K562 (cell line): ENCODE measurements around the gene CD46. TPM values are rescaled to one million over a fixed set of nuclear protein-coding genes. Genes with fewer than 3 reads are reported as not detected.

ENCODE experiments used
- ATAC-seq: fragments of 200-7000 bp; cut with Tn5 transposase; 3 replicates; pipeline ENCODE4 v1.9.1; 2020; ENCODE audit warnings: moderate library complexity
- BruUV-seq: library from RNA; stranded (reverse); fragments of 400-500 nt; replicated peaks from 2 replicates; lab custom pipeline; 2021; lab: Mats Ljungman, UMichigan
- CTCF ChIA-PET: fragments of 300-600 bp; formaldehyde crosslinking; extraction: SDS; loops from one replicate; lab custom pipeline; 2021; ENCODE audit warnings: low intra/inter-chr PET ratio; lab: Yijun Ruan, JAX
- POLR2A ChIA-PET: fragments of 300-600, 350-650 bp; sonication (Branson Sonifier 250); formaldehyde crosslinking; extraction: SDS; loops from one replicate; lab custom pipeline; 2021; ENCODE audit warnings: antibody characterized with exemption, inconsistent platforms; lab: Yijun Ruan, JAX
- DNase-seq, 4 experiments: peaks; one replicate each; pipeline versions ENCODE4 v3.0.0 to v3.0.0-alpha.2; 2011 to 2018; ENCODE audit warnings: low spot score in 3 of 4, mixed read lengths in 3 of 4; ENCODE audit errors: extremely low read depth in 1 of 4
- FAIRE-seq: peaks from 2 replicates; lab custom pipeline; 2011; peaks lifted over from hg19 to GRCh38; lab: Jason Lieb, UNC
- H2AFZ ChIP-seq: 2 replicates; pipeline ENCODE4 v1.6.0; 2011; ENCODE audit warnings: low read depth, low read length, control low read depth, inconsistent platforms
- H3K27ac ChIP-seq: fragments of 200-600 bp; 3 replicates; pipeline ENCODE4 v1.8.0; 2011; ENCODE audit warnings: low read depth, mild to moderate bottlenecking, control low read depth, inconsistent platforms, low read length, moderate library complexity, mixed read lengths; ENCODE audit errors: extremely low read depth
- H3K27me3 ChIP-seq, 2 experiments: fragments of 300-600 bp in 1 of 2; 2 replicates in 1 of 2; 3 replicates in 1 of 2; pipeline versions ENCODE4 v1.6.0 to v1.8.0; 2011; ENCODE audit warnings: inconsistent platforms in 2 of 2, low read length in 2 of 2, mild to moderate bottlenecking in 1 of 2, mixed read lengths in 1 of 2, moderate library complexity in 1 of 2; ENCODE audit not compliant: control insufficient read depth in 2 of 2, insufficient read depth in 2 of 2
- H3K36me3 ChIP-seq: fragments of 300-600 bp; 3 replicates; pipeline ENCODE4 v1.8.0; 2011; ENCODE audit warnings: mild to moderate bottlenecking, low read length, inconsistent platforms; ENCODE audit not compliant: control insufficient read depth, insufficient read depth
- H3K4me1 ChIP-seq, 2 experiments: fragments of 200-600 bp in 1 of 2; replicated peaks in 1 of 2; 2 replicates in 1 of 2; 3 replicates in 1 of 2; pipeline versions ENCODE4 v1.5.1 to v1.8.0; 2011; ENCODE audit warnings: inconsistent platforms in 2 of 2, low read length in 2 of 2, mild to moderate bottlenecking in 1 of 2, mixed read lengths in 1 of 2, moderate library complexity in 1 of 2; ENCODE audit not compliant: control insufficient read depth in 2 of 2, insufficient read depth in 2 of 2
- H3K4me2 ChIP-seq: 2 replicates; pipeline ENCODE4 v1.6.1; 2011; ENCODE audit warnings: low read length, control low read depth, inconsistent platforms, mixed read lengths; ENCODE audit not compliant: insufficient read depth
- H3K4me3 ChIP-seq: fragments of 200-600 bp; sonication (generic), shearing (Covaris generic); 2 replicates; pipeline ENCODE4 v1.5.1; 2016; ENCODE audit warnings: control low read depth, inconsistent platforms
- H3K79me2 ChIP-seq: fragments of 200-600 bp; 3 replicates; pipeline ENCODE4 v1.8.0; 2011; ENCODE audit warnings: low read length, inconsistent platforms; ENCODE audit not compliant: control insufficient read depth, insufficient read depth
- H3K9ac ChIP-seq, 2 experiments: 2 replicates each; pipeline versions ENCODE4 v1.6.0 to v1.6.1; 2011; ENCODE audit warnings: low read depth in 2 of 2, low read length in 2 of 2, control low read depth in 1 of 2, inconsistent platforms in 1 of 2, mild to moderate bottlenecking in 1 of 2, mixed read lengths in 1 of 2; ENCODE audit not compliant: insufficient read depth in 1 of 2
- H3K9me1 ChIP-seq: one replicate; pipeline ENCODE4 v1.6.0; 2011; ENCODE audit warnings: inconsistent platforms, mild to moderate bottlenecking, low read length, moderate library complexity; ENCODE audit not compliant: control insufficient read depth, insufficient read depth
- H3K9me3 ChIP-seq: replicated peaks from 2 replicates; pipeline ENCODE4 v1.5.1; 2011; ENCODE audit warnings: low read depth, low read length, inconsistent platforms; ENCODE audit not compliant: control insufficient read depth, insufficient read depth
- H4K20me1 ChIP-seq: replicated peaks from 2 replicates; pipeline ENCODE4 v1.6.1; 2011; ENCODE audit warnings: low read length, inconsistent platforms, mixed read lengths; ENCODE audit not compliant: control insufficient read depth, insufficient read depth
- ELF1 ChIP-seq: fragments of 200-800 bp; sonication (Bioruptor generic); IDR thresholded peaks from 2 replicates; pipeline ENCODE4 v1.6.1; 2016; ENCODE audit warnings: missing genetic modification characterization, missing compliant biosample characterization
- WGBS: fragments of 100-300 bp; shearing (Covaris generic); methylation state at CpG from one replicate; pipeline ENCODE4 v1.1.6; 2016; ENCODE audit warnings: low coverage, mixed read lengths; ENCODE audit not compliant: insufficient coverage; ENCODE audit errors: missing lambda C conversion rate; 5-methylcytosine and 5-hydroxymethylcytosine counted together
- in situ Hi-C: fragments of 300-500 bp; cut with MboI; formaldehyde crosslinking; loops from 4 replicates; pipeline ENCODE4 v1.15.0; 2018; ENCODE audit warnings: inconsistent platforms, mixed read lengths
- intact Hi-C: fragments of 100-400 bp; cut with micrococcal nuclease; formaldehyde crosslinking; loops from 2 replicates; pipeline ENCODE4 v1.14.2; 2022
- polyA plus RNA-seq, 8 experiments: library from polyadenylated mRNA; depleted of rRNA in 4 of 8; stranded (reverse) in 5 of 8; unstranded in 3 of 8; fragments of >200 nt; fragmentation: Nextera tagmentation in 2 of 8; fragmentation: Illumina TruSeq in 1 of 8; extraction: Ambion mirVana in 2 of 8; extraction: Trizol in 1 of 8; gene quantifications; 2 replicates each; pipeline versions ENCODE4 v1.2.1 to v1.2.3, GENCODE V29; 2011 to 2014; ENCODE audit warnings: inconsistent platforms in 1 of 8, missing spikeins in 1 of 8
- total RNA-seq, 7 experiments: library from RNA; depleted of rRNA in 6 of 7; stranded (reverse); fragments of >200 nt in 6 of 7; fragmentation: Illumina TruSeq in 2 of 7; extraction: Trizol in 2 of 7; gene quantifications; 2 replicates each; pipeline versions ENCODE4 v1.2.1 to v1.2.3, GENCODE V29; 2011 to 2021; ENCODE audit warnings: low replicate concordance in 1 of 7
- TF ChIP-seq, protein P1 (sequence below): IDR thresholded peaks from 2 replicates; pipeline ENCODE4 v1.6.1; 2014; ENCODE audit warnings: antibody characterized with exemption

Gene CD46
- total and polyA plus RNA-seq, 9 of the 15 experiments (the other 6 are each of a cell fraction or from before 2014, with no cell fraction given), result 87.9 to 374 (median 156) TPM

DNA sequence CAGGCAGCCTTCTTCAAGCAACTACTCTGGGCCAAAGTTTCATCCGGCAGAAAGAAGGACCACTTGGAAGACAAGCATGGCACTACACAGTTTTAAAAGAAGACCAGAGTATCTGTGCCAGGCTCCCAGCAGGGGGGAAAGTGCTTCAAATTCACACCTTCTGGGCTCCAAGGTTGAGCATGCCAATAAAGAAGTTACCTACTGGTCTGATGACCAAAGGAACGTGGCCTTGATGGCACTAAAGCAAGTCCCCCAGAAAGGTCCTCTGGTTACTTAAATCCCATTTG lies 73.5 kb downstream of the CD46 start:
- FAIRE-seq (no peak), DNase-seq (peak in 1 of 4 experiments; percentile 16)
- peak overlapping the region; percentile 82 for H3K27ac ChIP-seq
- no peaks in the 10 kb centered on the region for H3K9me1 ChIP-seq
- peak overlapping the region; percentile 63 to 82; a peak in 3 of 4 replicates for H3K9ac ChIP-seq
- in situ Hi-C loops, result loop anchor here (5.0 to 10.0 kb wide), 3 partner anchors 47 to 1829 kb away; partner anchors contain the start of gene LAMB3
- no peaks in the 10 kb centered on the region for H3K9me3 ChIP-seq
- intact Hi-C loops, result no loop called here
- CTCF ChIA-PET, result no interaction called here
- TF ChIP-seq ELF1 (tag), result 0 out of 2 replicates have a peak, but pooled peaks have one; percentile 18
- TF ChIP-seq, protein P1, sequence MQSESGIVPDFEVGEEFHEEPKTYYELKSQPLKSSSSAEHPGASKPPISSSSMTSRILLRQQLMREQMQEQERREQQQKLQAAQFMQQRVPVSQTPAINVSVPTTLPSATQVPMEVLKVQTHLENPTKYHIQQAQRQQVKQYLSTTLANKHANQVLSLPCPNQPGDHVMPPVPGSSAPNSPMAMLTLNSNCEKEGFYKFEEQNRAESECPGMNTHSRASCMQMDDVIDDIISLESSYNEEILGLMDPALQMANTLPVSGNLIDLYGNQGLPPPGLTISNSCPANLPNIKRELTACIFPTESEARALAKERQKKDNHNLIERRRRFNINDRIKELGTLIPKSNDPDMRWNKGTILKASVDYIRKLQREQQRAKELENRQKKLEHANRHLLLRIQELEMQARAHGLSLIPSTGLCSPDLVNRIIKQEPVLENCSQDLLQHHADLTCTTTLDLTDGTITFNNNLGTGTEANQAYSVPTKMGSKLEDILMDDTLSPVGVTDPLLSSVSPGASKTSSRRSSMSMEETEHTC, result no peak
- TF ChIP-seq, all 486 proteins: peak for 1
- ATAC-seq, result no peak
- Histone ChIP-seq H3K4me3 (0 out of 2 replicates have a peak overlapping the region, but pooled peaks have one; percentile 16), H3K4me2 (peak overlapping the region; percentile 86), H3K79me2 (peaks cover 23% of the 10 kb centered on the region), H4K20me1 (no peaks in the 10 kb centered on the region), H2AFZ (peak overlapping the region; percentile 86), H3K36me3 (no peaks in the 10 kb centered on the region), H3K27me3 (no peaks in the 10 kb centered on the region), H3K4me1 (peaks cover 47 to 68% of the 10 kb centered on the region in 2 experiments)
- POLR2A ChIA-PET, result interaction anchor here (0.7 to 2.7 kb wide), 7 partner anchors 10 to 174 kb away, joined by 3 to 9 read pairs (median 4); no protein-coding TSS in a partner anchor
- WGBS, result 87% methylated on average over 2 of the region's 2 CpGs
- no TSS peak for BruUV-seq
